GM18517 (cell line): Measurements from ENCODE around the gene GFRA4.

Source experiments
- ATAC-seq: cut with Tn5 transposase; IDR thresholded peaks from one replicate; pipeline ENCODE4 v1.9.1; 2021; ENCODE audit warnings: mild to moderate bottlenecking, moderate library complexity; ENCODE audit not compliant: unreplicated experiment

Gene GFRA4

DNA sequence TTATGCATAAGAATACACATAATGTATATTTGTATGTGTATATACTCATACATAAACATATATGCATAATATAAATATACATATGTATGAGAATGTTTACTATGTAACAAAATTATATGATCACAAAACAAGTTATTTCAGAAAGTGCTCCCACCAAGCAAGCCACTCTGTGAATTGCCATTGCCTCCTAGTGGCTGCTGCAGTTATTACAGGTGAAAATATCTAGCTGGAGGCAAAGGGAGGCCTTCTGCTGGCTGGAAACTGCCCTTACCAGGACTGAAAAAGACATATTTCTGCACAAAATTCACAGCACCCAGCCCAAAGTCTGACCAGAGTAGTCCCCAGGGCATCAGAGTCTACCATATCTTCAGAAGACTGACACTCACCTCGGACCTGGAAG lies 33.0 kb upstream of the GFRA4 start:
- no peak for ATAC-seq

DNA sequence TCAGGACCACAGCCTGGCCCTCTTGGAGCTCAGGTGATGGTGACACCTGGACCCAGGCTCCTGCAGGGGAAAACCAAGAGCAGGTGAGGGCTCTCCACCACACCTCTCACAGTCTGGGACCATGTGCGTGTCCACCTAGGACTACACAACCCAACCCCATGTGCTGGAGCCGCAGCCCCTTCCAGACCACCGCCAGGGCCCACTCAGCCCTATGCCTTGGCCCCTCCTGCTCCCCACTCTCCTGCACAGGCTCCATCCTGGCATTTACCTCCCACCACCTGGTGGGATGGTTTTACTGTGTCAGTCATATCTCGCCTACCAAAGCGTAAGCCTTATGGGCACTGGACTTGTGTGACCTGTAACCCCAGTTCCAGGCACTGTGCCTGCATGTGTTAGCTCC lies 31.7 kb upstream of the GFRA4 start:
- no peak for ATAC-seq

DNA sequence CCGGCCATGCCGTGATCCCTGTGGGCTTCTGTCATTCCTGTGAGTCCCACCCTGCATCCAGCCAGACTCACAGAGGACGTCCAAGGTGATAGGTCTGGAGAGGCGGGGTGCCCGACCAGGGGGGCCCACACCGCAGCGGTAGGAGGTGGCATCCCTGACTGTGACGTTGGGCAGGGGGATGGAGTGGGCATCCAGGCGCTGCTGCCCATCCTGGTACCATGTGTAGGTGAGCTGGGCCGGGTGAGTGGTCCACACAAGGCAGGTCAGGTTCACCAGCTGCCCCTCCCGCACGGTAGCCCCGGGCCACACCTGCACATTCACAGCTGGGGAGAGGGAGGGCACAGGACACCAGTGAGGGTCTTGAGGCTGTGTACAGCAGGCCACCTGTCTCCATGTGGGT lies 30.2 kb upstream of the GFRA4 start:
- no peak for ATAC-seq

DNA sequence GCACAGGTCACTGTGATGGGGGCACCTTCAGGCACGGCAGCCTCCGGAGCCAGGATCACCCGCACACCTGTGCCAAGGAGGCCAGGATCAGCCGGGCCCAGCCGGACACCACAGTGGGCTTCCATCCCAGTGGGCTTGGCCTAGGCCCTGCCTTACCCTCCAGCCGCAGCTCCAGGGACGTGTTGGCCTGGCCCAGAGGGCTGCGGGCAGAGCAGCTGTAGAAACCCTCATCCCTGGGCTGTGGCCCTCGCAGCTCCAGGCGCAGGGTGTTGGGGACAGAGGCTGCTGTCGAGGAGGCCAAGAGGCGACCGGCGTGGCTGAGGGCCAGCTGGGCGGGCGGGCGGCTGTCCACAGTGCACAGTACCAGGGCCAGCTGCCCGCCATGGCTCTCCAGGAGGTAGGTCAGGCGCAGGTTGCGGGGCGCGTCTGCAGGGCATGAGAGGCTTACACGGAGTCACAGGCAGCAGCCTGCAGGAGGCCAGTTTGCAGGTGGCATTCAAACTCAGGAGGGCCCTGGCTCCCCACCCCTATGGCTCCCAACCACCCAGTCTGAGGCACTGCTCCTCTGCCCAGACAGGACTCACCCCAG lies 29.6 kb upstream of the GFRA4 start:
- ATAC-seq = no peak

DNA sequence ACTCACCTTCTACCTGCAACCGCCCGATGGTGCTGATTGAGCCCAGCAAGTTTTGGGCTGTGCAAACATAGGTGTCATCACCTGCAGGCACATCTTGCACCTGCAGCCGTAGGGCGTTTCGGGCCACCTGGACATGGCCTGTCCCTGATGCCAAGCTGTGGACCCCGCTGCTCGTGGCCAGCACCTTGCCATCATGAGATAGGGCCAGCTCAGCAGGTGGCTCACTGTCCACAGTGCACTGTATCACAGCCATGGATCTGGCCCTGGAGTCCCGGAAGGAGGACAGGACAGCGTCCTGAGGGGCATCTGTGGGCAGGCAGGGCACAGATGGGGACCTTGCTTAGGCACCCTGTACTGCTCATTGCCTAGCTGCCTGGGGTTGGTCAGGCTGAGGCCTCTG lies 28.7 kb upstream of the GFRA4 start:
- no peak for ATAC-seq

DNA sequence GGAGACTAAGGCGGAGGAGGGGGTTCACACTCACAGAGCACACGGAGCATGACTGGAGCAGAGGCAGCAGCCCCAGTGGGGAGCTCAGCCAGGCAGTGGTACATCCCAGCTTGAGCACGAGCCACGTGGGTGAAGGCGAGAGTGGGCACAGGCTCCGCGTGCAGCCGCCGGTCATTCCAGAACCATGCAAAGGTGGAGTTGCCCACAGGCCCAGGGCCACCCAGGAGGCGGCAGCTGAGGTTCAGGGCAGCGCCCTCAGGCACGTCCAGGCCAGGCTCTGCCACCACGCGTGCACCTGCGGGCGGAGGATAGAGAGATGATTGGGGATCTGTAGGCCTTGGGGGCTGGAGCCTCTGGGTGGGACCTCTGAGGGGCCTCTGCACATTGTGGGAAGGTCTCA lies 28.1 kb upstream of the GFRA4 start:
- ATAC-seq = no peak

DNA sequence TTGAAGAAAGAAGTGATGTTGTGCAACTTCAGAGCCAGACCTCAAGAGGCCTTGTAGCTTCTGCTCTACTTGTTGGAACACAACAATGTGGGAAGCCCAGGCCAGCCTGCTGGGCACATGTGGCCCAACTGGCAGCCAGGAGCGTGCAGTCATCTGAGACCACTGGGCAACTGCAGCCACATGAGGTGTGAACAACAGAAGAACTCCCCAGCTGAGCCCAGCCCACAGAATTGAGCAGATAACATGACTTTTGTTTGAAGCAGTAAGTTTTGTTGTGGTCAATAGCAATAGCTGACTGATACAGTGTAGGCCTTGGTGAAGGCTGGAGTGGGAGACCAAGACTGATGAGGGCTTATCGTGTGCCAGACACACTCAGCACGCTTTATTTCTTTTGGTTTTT lies 27.2 kb upstream of the GFRA4 start:
- ATAC-seq = no peak

DNA sequence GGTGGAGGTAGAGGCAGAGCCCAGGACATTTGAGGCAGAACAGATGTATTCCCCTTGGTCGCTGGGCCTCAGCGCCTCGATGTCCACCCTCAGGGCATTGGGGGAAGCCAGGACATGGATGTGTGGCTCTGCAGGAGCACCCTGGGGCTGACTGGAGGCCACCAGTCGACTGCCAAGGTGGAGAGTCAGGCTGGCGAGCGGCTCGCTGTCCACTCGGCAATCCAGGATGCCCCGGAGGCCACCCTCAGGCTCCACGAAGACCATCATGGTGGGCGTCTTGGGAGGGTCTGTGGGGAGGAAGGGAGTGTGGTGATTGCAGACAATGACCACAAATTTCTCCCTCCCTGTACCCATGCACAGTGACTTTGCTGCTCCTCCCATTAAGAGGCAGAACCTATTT lies 26.8 kb upstream of the GFRA4 start:
- no peak for ATAC-seq

DNA sequence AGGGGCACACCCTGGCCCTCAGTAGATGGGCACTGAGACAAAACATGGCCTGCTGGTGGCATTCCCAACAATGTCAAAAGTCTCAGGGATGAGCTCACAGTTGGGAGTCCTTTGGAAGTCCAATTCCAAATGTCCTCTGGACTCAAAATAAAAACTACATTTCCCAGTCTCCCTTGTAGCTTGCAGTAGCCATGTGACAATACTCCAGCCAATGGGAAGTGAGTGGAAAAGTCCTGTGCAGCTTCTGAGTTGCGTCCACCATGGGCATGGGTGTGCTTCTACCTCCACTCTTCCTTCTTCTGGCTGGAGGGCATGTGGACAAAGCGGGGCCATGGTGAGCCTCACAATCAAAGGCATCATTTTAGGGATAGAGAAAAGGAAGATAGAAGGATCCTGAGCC lies 24.5 kb upstream of the GFRA4 start:
- ATAC-seq = no peak

DNA sequence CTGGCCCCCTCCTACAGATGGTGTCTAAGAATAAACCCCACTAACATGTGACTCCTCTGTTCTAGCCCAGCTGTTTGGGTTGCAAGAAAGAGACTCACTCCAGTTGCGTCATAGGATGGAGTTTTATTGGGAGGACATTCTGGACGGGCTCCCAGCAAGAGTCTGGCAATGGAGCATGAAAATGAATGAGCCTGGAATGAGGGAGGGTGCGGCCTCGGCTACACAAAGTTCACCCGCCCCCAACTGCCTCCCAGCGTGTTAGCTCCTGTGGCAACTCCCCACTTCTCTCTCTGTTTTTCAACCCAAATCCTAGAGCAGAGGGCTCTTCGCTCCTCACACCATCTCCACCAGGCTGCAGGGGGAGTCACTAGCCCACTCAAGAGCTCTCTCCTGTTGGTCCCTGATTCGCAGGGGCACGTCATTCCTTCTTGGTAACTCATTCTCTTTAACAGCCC lies 23.7 kb upstream of the GFRA4 start:
- ATAC-seq = no peak

DNA sequence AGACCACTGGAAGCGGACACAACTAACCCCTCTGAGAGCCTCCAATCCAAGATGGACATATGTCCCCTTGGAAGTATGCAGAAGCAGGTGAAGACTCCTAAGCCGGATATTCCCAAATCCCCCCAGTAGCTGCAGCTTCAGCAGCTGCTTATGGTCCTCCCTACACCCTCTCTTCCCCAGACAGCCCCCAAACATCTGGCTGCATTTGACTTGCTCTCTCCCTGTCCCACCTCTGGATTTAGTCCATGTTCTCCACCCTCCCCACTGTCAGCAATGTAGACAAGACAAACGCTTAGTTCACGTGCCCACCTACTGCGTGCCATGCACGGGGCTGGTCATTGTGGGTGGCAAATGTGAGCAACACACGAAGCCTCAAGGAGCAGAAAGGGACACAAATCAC lies 23.2 kb upstream of the GFRA4 start:
- ATAC-seq = no peak

DNA sequence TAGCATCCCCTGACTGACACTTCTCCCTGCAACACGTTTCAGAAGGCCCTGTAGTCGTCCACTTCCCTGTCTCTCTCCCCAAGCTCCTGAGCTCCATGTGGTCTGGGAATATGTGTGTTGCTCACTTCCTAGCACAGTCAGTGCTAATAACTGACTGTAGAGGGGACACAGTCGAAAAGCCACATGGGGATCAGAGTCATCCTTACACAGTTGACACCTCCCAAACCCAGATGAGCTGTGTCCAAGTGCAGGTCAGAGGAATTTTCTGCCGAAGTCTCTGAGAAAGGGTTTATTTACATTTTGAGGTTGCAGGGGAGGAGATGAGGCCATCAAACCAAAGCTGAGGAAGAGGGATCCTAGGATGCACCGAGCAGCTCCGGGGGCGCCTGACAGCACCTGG lies 22.1 kb upstream of the GFRA4 start:
- ATAC-seq = no peak

DNA sequence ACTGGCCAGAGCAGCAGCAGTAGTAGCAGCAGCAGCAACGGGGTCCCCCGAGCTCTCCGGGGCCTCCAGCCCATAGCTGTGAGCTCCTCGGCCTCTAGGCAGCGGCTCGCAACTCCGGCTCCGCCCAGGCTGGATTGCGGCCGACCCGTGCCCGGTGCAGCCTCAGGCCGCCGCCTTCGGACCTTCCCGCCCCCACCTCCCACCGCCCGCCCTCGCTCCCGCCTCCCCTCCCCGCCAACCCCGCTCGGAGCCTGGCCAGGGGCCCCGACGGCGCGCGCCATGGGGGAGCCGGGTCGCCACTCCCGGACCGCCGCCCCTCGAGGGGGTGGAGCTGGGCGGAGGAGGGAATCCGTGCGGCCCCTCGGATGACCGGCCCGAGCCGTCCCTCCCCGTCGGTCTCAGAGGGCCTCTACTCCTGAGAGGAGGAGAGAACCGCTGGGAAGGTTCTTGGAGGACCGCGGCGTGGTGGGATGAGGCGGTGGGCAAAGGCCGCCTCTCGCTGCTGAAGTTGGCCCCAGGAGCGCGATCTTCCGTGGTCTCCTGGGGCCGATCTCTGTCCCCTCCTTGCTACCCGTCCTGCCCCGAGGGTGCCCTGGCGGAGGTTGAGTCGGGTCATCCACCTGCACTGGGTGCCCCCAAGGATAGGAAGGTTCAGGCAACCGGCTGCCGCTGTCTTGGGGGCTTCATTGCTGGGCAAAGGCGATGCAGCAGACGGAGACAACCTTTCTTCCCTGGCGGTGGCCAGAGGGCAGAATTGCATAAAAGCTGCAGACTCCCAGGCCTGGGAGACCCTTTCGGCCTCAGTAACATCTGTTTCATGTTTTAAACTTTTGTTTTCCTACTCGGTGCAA lies 19.0 kb upstream of the GFRA4 start, which contains the start of gene ADAM33:
Gene ADAM33, minus strand, starts transcription at position 80 of the 851 bp plus-strand sequence. Its CDS starts 6 bp downstream, at position 74.
- ATAC-seq = no peak

DNA sequence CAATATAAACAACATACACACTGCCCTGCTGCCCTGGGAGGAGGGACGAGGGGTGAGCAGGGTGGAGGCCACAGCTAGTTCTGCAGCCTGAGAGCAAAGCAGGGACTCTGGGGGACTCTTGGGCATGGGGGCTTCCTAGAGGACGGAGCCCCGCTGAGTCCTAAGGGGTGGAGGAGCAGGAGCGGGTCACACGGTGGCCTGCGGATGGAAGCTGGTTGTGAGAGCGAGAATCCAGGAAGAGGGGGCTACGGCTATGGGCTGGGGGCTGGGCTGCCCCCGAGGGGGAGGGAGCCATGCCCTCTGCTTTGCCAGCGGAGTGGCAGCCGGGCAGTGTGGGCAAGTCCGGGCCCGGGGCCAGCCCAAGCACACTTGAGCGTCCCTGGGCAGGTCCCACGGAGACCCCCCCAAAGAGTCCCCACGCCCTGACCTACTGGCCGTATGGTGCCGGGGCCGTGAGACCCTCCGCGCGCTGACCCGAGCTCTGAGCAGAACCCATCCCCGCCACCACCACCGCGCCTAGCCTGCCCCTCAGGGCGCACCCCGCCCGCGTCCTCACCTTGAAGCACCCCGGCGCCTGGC lies 18.2 kb upstream of the GFRA4 start:
- ATAC-seq = no peak

DNA sequence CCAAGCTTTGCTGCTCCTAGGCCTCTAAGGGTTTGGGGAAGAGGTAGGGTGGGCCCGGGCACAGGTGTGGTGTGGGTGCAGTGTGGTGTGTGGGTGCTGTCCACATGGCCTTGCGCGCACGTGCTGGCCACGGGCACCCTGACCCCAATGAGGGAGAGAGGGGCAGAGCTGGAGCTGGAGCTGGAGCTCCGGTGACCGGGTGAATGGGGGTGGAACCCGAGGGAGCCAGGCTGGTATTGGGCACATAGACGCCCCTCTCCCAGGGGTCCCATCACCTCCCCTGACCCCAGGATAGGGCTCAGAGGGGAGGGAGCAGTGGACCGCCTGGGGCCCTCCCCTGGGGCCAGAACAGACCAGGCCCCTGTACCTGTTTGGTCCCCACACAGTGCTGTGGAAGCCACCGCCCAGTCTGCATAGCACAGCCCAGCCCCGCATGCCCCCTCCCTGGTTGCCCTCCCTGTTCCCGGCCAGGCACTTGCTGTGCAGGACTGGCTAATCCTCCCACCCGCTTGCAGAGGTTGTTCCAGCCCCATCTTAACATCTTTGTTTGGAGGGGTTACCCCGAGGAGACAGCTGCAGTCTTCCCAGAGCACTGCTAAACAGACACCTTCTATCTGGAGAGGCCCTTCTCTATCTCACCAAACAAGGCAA lies 17.6 kb upstream of the GFRA4 start:
- no peak for ATAC-seq

DNA sequence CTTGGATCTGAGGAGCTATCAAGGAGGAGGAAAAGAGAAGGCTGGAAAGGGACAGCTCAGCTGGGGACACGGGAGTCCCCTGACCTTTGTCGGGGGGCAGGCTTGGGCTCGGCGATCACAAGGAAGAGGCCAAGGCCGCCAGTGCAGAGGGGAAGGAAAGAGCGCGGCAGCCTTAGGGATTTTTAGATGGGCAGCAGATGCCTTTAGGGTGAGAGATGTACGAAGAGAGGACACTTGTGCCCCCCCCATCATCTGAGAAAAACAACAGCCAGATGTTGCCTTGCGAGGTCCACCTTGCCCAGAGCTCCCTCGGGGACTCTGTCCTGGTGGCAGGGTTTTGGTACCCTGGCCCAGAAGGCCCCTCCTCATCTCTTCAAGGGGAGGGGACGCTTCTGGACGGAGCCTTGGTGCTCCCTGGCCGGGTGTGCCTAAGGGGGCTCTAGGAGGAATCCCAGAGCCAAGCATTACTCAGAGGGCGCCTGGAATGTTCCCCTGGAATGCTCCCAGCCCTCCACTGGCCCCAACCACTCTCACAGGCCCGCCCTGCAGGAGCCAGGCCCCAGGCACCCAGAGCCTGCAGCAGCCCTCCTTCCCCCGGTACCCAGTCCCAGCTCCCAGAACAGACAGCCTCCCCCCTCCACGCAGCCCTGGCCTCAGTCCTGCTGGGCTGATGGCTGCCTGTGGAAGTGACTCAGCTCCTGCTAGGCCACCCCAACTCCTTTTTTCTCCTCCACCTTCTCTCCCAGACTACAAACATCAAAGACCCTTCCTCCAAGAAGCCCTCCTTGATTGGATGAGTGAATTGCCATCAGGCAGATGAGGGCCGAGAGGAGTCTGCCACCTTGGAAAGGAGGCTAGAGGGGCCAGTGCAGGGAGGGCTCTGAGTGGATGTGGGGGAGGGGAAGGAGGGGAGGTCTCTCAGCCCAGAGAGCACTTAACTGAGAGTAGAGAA lies 16.8 kb upstream of the GFRA4 start:
- ATAC-seq = no peak

DNA sequence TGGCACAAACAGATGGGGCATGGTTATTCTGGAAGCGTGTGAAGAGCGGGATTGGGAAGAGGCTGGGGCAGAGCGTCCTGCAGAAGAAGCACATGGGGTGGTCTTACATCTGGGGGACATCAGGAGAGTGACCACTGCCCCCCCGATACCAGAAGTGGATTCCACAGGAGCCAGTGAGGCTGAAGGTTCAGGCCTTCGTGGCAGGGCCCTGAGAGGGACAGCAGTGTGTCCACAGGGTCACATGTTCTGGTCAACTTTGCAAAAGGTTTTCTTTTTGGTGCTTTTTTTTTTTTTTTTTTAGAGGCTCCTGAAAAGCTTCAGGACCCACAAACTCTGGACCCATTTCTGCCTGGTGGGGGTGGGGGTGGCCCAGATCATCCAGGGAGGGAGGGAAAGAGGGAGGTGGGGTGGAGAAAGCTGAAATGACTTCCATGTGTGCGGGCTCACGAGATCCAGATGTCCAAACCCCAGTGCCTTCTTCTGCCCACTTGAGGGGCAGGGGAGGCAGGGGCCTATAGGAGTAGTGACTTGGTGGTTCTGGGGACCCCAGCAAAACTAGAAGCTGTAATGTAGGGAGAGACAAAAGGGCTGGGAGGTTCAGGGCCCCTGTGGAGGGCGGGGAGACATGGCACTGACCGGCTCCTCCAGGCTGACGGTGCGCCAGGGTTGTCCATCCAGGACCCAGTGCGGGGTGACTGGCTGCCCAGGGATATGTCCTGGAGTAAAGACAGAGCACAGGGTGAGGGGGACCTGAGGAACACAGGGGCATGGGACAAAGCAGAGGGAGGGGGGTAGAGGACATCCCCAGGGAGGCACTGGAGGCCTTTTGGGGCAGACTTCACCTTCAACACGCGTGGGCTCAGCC lies 15.9 kb upstream of the GFRA4 start:
- ATAC-seq = no peak

DNA sequence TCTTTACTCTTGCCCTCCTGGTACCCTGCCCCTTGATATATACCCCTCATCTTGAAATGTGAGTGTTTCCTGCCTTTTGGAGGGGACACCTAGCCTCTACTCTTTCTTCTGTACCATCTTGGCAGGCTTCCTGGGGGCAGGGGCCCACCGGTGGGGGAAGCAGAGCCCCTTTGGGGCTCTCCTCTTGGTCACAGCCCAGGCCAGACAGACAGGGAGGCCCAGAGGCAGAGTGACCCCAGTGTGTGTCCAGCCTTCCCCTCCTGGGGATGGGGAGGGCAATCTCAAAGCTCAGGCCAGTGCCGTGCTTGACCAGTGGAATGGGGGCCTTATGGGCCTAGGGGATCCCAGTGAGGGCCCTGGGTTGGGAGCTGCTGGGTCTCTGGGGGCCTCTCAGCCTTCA lies 15.0 kb upstream of the GFRA4 start:
- no peak for ATAC-seq

DNA sequence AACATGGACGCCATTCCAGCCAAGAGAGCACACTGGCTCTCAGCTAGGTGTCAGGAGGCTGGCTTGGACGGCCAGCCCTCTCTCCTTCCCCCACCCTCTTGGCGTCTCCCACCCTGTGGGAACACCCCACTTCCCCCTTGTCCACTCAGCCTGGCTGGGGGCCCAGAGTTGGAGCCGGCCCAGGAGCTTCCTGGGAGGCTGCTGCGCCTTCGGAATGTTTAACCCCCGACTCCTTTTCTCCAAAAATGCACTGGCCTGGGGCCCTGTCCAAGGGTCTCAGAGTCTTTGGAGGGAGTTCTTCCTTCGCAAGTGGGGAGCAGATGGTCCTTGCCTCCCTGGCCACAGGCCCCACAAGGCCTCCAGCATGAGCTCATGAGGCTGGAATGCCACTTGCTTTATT lies 14.5 kb upstream of the GFRA4 start:
- ATAC-seq = no peak
